Stimulated activated CD4-positive, alpha-beta T cell treated with anti-CD3 and anti-CD28 coated beads, Interleukin-2, amount 100 ng/mL, for 4 hours (primary cell): ENCODE results near the gene GCN1.

Experiments used
- DNase-seq: peaks from one replicate; pipeline ENCODE4 v3.0.0-alpha.2; 2020; ENCODE audit warnings: low read depth

GCN1 gene

DNA sequence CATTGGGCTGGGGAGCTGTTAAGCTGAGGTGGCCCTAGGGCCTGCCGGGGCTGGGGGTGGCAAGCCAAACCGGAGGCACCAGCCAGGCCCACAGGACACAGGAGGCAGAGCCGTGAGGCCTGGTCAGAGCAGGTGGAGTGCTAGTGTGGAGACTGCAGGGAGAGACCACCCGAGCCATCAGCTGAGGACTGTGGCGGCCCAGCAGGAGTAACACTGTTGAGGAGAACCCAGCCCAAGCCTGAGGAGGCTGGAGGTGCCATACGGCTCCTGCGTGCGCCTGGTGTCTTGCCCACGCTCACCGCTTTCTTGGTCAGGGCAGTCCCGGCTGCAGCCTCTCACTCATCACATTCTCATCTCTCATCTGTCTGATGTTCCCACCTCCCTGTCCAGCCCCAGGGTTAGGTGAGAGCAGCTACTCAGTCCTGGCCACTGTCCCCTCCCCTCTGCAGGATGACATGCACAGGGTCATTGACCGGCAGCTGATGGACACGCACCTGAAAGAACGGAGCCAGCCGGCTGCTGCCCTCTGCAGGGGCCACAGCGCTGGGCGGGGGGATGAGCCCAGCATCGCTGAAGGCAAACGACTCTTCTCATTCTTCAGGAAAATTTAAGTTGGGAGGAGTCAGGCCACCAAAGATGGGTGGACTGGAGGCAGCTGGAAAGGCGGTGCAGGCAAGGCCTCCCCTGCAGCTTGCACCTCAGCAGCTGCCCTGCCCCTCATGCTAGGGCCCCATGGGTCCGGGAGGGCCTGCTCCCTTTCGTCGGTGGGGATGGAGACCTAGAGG is 101.8 kb downstream of the GCN1 start:
- no peak for DNase-seq

DNA sequence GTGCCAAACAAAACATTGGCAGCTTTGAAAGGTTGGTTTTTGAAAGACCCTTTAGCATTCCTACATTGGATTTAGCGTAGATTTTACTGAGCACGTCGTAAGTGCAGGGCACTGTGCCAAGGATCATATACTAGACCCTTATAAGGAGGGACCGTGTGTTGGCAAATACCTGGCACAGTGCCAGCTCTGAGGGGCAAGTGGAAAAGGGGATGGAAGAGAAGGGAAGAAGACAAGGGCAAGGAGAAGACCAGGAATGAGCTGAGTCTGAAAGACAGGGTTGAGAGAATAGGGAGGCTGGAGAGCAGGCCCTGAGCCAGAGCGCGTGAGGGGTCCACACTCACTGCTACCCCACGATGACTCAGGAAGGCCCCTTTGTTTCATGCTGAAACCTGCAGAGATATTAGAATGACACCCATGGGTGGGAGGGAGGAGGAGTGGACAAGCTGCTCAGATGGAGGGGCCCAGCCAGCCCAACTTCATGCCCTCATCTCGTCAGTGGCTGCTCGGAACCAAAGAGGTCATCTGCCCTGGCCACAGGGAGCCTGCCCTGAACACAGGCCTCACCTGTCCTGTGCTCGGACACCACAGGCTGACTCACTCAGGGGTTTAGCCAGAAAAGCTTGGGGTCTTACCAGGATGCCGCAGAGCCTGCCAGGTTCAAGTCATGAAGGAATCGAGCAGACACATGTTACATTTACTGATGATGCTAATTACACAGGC is 103.0 kb downstream of the GCN1 start:
- DNase-seq: no peak

DNA sequence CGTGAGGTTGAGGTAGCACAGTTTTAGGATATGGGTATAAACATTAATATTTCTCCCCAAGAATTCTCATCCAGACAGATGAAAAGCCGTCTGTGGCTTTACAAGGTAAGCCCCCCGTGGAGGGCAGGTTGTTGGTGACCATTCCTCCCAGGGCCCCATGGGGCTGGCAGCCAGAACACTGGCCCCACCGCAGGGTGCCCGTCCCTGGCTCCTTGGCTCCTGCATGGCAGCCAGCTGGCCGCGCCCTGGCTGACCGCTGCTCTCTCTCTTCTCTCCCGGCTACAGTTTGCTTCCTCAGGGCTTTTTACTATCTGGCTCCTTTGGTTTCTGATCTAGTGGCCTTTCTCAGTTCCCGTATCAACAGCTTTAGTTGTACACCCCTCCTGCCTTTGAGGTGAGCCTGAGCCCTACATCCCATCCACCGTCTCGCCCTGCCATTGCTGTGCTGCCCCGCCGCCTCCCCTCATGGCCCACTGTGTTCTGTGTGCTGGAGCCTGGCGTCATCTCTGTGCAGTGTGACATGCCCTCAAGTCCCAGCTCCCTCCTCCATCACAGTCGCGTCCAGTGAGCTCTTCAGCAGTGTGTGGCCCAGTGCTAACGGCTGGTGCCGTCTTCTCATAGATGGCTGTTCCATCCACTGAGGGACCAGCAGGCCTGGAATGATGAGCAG is 103.8 kb downstream of the GCN1 start:
- DNase-seq: no peak

DNA sequence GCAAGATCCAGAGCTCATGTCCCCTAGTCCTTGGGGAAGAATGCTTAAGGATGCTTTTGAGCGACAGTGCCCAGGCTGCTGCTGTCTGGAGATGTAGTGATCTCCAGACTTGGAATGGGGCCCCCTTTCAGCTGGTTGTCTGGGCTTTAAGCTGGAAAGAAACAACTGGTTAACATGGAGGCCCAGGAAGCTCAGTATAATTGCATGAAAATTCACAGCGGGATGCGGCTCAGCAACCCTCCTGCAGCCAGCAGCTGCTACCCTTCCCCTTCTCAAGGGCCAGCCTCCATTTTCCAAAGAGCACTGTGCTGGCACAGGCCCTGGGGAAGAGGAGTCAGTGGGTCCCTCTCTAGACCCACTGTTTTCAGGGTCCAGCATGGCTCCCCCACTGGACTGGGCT is 104.3 kb downstream of the GCN1 start:
- DNase-seq: no peak

DNA sequence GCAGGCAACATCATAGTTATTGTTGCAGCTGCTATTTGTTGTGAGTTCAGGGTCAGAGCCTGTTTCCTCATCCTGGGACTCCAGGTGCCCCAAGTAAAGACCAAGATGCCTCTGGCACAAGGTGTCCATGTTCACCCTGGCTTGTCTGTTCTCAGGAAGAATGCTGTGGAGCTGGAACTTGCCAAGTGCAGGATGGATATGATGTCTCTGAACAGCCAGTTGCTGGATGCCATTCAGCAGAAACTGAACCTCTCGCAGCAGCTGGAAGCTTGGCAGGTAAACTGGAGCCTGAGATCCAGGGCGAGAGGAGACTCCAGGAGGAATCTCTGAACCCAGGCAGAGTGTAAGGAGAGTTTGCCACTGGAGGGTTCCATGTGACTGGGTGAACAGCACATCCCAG is 104.7 kb downstream of the GCN1 start:
- DNase-seq: no peak

DNA sequence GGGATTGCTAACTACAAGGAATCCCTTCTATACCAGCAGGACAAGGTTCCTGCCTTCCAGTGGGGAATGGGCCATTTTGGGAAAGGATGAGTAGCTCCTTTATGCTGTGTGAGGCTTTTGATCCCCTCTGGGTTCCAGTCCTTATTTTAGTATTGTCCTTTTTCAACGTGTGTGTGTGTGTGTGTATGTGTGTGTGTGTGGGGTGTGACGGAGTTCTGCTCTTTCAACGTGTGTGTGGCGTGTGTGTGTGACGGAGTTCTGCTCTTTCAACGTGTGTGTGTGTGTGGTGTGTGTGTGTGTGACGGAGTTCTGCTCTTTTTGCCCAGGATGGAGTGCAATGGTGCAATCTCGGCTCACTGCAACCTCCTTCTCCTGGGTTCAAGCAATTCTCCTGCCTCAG is 105.4 kb downstream of the GCN1 start:
- no peak for DNase-seq

DNA sequence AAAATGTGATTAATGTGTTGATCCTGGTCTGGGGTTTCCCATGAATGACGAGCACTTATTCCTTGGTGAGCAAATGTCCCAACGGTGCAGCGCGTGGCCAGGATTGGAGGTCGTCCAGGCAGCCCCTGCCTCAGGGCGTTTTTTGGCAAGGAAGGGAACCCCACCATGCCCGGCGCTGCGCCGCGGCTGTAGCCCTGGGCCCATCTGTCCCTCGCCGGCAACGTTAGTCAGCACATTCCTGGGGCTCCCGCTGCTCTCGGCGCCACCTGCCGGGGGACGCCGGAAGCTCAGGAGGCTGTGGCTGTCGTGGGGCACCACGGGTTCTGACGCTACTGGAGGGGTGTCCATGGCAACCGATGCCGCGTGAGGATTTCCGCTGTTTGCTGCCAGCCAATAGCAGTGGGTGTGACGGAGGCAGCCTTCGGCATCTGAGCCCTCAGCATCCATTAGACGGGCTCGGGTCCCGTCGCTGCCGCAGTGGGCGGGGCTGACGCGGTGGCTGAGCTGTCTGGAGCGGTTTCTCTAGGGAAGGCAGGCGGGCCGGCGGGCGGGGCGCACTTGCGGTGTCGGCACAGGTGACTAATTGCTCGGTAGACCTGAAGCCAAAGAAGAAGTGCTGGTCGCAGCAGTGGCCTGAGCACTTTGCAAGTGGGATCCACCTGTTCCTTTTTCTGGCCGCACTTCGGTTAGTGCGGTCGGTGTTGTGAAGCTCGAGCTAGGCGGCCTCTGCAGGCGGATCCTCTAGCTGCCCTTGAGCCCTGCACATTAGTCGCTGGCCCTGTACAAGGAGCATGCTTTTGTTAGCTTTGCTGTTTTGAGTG is 107.5 kb downstream of the GCN1 start:
- DNase-seq: peak; percentile 99

DNA sequence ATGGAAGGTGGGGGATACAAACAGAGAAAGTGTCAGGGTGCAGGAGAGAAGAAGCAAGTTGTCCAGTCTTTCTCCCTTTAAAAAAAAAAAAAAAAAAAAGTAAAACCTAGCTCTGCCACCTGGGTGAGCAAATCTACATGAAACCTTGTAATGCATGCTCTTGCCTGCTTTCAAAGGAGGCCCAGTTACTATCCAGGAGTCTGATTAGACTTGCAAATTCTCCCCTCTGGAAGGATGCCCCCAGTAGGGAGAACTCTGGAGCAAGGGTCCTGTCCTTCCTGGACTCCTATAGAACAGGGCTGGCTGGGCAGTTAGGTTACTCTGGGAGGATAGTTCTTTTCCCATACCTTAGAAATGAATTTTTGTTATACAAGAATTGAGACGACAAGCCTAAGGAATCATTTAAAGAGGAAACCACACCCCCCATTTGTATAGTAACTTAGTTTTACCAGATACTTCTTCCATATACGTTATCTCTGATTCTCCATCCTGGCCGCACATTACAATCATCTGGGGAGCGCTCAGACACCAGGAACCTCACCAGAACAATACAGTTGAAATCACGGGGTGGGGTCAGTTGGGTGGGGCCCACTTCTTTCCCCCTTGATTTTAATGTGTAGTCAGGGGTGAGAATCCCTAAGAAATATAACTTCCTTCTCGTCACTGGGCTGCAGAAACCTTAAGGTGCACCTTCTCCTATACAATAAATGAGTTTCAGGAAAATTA is 108.4 kb downstream of the GCN1 start:
- no peak for DNase-seq

DNA sequence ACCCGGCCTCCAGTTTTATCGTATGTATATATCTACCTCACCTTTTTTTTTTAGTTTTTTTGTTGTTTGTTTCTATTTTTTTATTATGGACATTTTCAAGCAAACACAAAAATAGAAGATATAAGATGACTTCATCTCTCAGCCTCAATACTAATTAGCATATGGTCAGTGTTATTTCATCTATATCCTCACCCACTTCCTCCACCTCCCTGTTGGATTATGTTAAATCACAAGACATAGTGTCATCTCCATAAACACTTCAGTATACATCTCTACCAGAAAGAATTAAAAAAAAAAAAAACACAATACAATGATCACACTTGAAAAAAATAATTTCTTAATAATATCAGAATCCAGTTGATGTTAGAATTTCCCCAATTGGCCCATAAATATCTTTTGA is 112.9 kb downstream of the GCN1 start:
- DNase-seq: no peak

DNA sequence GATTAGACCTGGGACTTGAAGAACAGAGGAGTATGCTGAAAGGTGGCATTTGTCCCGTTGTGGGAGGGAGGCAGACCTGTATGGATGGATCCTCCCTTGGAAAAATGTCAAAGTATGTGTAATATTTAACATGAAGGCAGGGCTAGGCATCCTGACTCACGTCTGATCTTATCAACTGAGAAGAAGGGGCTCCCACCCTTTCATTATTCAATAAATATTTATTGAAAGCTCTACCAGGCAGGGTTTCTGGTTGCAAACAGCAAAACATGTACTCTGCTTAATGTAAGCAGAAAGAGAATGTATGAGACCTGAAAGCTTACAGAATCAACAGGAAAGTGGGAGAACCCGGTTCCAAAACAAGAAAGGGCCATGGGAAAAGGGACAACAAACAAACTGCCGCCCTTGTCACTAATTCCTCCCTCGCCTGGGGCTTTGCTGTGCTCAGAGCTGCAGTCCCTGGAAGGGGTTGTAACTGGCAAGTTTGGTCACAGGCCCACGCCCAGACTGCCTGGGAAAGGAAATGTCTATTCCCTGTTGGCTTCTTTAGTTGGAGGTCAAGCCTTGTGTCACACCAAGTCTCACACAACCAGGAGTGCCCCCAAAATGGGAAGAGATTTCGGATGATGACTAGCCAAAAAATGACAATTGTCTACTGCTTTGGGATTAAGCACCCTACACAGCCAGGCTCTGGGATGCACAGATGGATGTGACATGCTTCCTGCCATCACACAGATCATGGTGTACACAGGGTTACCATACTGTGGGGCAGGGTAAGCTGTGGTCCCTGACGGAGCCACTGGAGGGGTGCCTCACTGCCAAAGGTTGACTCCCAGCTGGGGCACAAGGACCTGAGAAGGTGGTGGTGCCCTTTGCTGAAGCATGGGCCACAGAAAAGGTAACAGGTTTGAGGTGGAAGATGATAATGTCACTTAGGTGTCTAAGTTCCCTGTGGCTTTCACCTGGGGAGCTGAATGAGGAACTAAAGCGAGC is 114.8 kb downstream of the GCN1 start:
- no peak for DNase-seq

DNA sequence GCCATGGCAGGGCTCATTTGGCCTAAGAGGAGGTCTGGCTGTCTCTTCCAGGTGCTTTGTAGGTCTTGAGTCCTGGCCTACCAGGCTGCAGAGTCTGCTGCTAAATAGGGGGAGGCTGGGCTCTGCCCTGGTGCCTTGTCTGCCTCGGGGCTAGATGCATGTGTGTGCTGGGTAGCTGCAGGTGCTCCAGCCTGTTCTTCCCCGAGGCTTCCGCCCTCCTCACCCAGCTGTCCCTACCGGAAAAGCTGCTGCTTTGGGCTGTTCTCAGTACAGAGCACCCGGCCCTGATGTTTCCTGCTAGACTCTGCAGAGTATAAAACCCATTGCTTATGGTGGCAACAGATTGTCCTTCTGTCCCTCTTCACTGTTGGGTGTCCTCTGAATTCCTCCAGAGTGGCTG is 115.6 kb downstream of the GCN1 start:
- DNase-seq: no peak

DNA sequence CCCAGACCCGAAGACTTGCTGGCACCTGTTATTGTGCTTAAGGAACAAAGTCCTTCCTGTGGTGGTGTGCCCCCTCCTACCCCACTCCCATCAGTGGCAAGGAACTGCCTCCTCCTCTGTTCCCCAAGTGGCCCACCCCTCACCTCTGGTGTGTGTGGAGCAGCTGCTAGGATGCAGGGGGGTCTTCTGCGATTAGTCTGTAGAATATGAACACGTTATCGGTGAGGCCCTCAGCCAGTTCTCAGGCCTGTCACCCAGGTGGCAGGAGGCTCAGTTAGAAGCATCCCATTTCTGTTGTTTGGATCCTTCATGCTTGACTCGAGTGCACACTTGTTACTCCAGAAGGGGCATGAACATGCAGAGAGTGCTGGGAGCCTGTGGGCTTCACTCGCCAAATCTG is 117.3 kb downstream of the GCN1 start:
- no peak for DNase-seq
